Central memory CD4-positive, alpha-beta T cell (primary cell): Measurements from ENCODE around the gene SMIM21.

Source experiments
- DNase-seq: peaks from one replicate; pipeline ENCODE4 v3.0.0; 2022

Gene SMIM21

DNA sequence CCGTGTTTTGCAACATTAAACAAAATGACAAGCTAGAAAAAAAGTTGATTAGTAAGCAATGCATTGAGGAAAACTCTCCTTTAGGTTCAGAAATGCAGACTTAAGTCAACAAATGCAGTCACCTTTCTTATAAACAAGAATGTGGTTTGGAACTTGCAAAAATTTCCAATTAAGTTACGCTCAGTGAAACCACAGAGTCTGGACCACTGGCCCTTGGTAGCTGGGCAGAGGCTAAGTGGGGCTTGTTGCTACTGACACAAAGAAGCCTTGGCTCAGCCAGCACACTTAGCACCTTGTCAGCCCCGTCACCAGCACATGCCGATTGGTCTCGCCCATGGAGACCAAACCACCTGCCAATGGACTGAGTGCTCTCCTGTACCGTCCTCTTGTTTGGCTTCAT lies 53.0 kb downstream of the SMIM21 start:
- DNase-seq, result no peak

DNA sequence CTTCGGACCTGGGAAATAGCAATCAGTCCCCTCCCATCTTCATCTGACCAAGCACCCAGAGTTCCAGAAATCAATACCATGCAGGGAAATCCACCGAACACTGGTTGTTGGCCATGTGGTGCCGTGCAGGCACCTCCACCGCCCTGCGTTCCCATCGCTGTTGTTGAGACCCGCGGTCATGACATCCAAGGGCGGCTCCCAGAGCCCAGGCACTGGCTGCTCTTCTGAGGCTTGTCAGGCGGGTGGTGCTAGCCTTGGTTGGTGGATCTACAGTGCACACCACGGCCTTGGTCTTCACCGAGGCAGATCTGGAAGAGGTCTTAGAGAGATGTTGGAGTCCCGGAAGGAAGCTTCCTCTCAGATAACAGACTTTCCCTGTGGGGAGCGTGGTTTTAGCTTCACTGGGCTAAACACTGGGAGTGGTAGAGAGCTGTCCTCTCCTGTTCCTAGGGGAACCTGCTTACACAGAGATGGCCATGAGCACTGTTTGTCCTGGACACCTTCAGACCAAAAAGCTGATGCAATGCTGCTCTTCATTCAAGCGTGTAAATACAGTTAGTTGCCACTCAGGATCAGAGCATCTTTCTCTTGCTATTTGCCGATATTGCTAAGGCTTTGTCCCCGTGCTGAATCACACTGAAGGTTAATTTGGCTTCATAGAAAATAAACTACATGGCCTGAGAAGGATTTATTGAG lies 58.3 kb downstream of the SMIM21 start:
- no peak for DNase-seq

DNA sequence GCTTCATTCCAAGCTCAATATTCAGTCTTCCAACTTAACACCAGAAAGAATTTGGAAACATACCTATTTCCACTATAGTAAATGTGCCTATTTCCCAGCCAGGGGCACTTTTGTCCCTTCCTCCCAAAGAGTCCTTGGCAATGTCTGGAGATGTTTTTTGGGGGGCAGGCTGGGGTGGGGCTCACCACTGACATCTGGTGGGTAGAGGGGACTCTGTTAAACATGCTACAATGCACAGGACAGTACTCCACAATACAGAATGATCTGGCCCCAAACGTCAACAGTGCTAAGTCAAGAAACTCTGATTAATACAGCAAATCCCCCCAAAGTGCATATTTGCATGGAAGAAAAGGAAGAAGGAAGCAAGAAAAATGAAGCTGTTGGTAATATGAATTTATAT lies 61.7 kb downstream of the SMIM21 start:
- DNase-seq, result no peak

DNA sequence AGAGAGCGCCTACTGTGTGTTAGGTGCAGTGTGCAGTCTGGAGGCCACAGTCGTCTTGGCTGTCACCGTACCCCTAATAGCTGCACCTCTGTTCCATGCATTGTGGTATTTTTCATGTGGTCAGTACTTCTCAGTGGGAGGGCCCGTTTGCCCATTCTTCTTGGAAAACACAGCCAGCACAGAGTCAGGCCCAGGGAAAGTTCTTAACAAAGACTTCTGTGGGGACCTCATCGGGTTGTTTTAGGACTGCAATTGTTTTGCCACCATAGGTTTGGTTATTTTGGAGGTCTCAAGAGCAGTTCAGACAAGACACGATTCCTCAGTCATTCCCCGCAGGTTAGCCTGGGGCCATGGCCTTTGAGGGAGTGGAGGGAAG lies 62.3 kb downstream of the SMIM21 start:
- no peak for DNase-seq

DNA sequence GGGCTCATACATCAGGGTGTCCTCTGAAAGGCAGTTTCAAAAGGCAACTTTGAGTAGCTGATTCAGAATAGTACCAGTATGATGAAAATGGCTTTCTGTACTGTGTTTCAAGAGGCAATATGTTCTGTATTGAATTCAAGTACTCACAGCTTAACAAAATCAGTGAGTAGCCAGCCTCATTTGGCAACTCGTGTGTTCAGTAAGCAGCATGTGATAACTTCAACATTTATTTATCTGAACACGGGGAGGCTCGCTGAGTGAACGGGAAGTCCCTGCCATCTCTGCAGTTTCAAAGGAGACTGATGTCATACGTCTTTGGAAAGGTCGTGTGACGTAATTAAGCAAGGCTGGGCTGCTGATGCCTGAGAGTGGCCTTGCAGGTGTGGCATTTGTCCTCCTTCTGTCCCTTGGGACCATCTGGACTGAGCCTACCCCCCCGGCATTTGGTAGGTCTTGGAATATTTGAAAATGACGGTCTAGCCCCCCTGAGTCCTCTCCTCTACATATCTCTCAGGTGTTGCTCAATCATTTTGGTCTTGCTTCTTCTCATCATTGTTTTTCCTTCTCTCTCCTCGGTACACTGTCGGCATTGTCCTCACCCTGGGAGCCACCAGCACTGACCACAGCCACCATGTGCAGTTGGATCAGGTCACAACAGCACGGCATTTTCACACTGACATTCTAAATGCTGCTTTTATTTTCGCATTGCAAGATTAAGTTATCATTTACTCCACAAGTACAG lies 62.8 kb downstream of the SMIM21 start:
- DNase-seq, result no peak

DNA sequence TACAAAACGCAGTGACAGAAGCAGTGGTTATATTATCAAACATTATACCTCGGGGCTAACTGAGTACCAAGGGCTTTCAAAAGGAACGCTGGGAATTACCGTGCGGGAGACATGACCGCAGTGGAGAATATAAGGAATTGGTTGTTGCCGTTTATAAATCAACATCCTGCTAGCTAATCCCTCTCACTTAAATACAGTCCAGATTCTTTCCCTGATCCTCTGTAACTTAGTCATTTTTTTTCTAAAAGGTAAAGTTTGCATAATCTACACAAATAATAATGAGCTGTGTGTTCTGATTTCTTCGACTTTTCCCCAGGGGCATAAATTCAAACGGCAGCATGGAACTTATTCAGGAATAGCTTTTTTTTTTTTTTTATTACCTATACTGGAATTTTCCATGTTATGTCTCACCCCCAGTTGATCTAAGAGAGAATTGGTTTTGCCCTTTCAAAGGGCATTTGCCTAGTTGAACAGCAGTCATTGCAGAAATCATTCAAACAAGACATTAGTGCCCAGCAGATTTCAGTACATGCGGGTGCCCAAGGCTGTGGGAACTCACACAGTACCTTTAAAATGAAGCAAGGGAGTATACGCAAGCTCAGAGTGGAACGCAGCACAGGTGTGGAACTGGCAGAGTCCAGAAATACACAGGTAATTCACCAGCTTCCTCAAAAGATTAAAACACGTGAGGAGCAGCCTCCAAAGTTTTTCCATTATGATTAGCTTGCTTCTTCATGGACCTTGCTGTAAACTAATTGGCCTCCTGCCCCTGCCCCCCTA lies 63.9 kb downstream of the SMIM21 start:
- no peak for DNase-seq

DNA sequence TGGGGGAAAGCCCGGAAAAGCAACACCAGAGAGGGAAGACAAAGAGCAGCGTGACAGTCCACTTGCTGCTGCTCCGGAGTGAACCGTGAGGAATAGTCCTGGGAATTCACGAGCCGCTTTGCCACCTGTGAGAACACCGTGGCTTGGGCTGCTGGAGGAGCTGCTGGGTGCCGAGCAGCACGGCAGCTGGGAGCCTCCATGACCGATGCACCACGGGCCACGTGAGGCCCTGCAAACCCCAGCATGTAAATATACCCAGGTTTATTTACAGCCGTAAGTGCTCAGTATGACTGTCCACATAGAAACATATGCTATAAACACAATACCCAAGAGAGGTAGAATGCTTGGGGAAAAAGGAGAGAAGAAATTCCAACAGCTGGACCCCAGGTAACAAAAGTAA lies 65.1 kb downstream of the SMIM21 start:
- DNase-seq, result no peak

DNA sequence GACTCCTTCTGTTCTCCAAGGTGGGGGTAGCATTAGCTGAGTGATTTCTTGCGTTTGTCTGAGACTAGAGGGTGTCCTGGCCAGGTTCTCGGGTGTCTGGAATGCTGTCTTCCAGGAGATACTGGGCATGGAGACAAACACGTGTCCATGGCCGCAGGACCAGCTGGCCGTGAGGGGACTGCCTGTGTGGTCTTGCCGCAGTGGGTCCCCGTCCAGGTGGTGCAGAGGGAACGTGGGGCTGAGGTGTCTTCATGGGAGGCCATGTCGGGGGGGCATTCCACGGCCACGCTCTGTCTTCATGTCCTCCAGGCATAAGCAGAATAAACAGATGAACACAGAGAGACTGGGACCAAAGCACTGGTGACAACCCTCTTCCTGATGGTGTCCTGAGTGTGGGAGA lies 66.6 kb downstream of the SMIM21 start:
- DNase-seq, result no peak

DNA sequence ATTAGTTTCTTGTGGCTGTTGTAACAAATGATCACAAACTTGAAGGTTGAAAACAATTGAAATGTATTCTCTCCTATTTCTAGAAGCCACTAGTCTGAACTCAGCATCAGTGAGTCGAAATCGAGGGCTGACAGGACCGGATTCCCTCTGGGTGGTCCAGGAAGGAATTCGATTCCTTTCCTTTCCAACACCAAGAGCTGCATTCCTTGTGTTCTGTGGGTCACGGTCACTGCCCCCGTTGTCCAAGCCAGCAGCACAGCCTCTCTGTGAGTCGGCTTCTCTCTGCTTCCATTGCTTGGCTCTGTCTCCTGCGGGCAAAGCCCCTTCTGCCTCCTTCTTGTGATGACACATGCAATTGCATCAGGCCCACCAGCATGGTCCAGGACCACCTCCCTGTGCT lies 67.3 kb downstream of the SMIM21 start:
- no peak for DNase-seq
